H1 (cell line): ENCODE results near the gene KRT80. TPM values are rescaled to one million over a fixed set of nuclear protein-coding genes. Genes with fewer than 3 reads are reported as not detected.

ENCODE experiments used
- CTCF ChIA-PET: fragments of 300-600 bp; sonication (Branson Sonifier 250); formaldehyde crosslinking; loops from one replicate; lab custom pipeline; 2021; ENCODE audit not compliant: partially characterized antibody; lab: Charles Lee
- POLR2A ChIA-PET: fragments of 300-600 bp; sonication (Branson Sonifier 250); formaldehyde crosslinking; loops from one replicate; lab custom pipeline; 2021; ENCODE audit warnings: inconsistent platforms; ENCODE audit not compliant: partially characterized antibody; lab: Charles Lee
- DNase-seq, 2 experiments: peaks; one replicate each; pipeline versions ENCODE4 v3.0.0 to v3.0.0-alpha.2; 2010 to 2022; ENCODE audit warnings: low spot score in 2 of 2, low read depth in 1 of 2, mixed read lengths in 1 of 2
- FAIRE-seq: peaks from 2 replicates; lab custom pipeline; 2011; peaks lifted over from hg19 to GRCh38; lab: Jason Lieb, UNC
- H2AFZ ChIP-seq: 2 replicates; pipeline ENCODE4 v1.8.1; 2012; ENCODE audit warnings: low read length, inconsistent platforms
- H2AK5ac ChIP-seq: 2 replicates; pipeline ENCODE4 v1.6.1; 2013; ENCODE audit warnings: low read depth, low read length
- H2BK120ac ChIP-seq: replicated peaks from 2 replicates; pipeline ENCODE3; 2013; ENCODE audit warnings: low read depth, low read length, inconsistent platforms
- H2BK12ac ChIP-seq: 2 replicates; pipeline ENCODE4 v1.6.1; 2013; ENCODE audit warnings: low read depth, low read length
- H2BK15ac ChIP-seq: 2 replicates; pipeline ENCODE4 v1.6.1; 2013; ENCODE audit warnings: low read length
- H2BK20ac ChIP-seq: 2 replicates; pipeline ENCODE4 v1.6.1; 2013; ENCODE audit warnings: low read length
- H2BK5ac ChIP-seq: 2 replicates; pipeline ENCODE4 v1.6.1; 2013; ENCODE audit warnings: low read depth, low read length
- H3K14ac ChIP-seq: 2 replicates; pipeline ENCODE4 v1.6.1; 2013; ENCODE audit warnings: inconsistent platforms; ENCODE audit not compliant: insufficient read length
- H3K18ac ChIP-seq: 2 replicates; pipeline ENCODE4 v1.6.1; 2013; ENCODE audit warnings: low read length; ENCODE audit errors: extremely low read depth
- H3K23ac ChIP-seq: 2 replicates; pipeline ENCODE4 v1.6.1; 2013; ENCODE audit warnings: inconsistent platforms; ENCODE audit not compliant: insufficient read length
- H3K23me2 ChIP-seq: 2 replicates; pipeline ENCODE4 v1.6.1; 2013; ENCODE audit warnings: low read depth, low read length
- H3K27ac ChIP-seq: 2 replicates; pipeline ENCODE4 v1.6.1; 2011; ENCODE audit warnings: low read depth, low read length, inconsistent platforms
- H3K27me3 ChIP-seq, 4 experiments: replicated peaks in 1 of 4; 1 replicate in 1 of 4; 2 replicates in 3 of 4; pipeline versions ENCODE4 v1.6.1 to v1.8.1; 2011 to 2013; ENCODE audit warnings: low read length in 3 of 4, mild to moderate bottlenecking in 3 of 4, inconsistent platforms in 2 of 4, mixed read lengths in 2 of 4, moderate library complexity in 1 of 4; ENCODE audit not compliant: control insufficient read depth in 3 of 4, insufficient read depth in 3 of 4; ENCODE audit errors: extremely low read depth in 1 of 4
- H3K36me3 ChIP-seq, 4 experiments: 2 replicates each; pipeline versions ENCODE4 v1.6.1 to v1.8.1; 2011 to 2013; ENCODE audit warnings: mild to moderate bottlenecking in 4 of 4, low read length in 3 of 4, moderate library complexity in 2 of 4, control low read depth in 1 of 4, inconsistent platforms in 1 of 4; ENCODE audit not compliant: insufficient read depth in 4 of 4, control insufficient read depth in 2 of 4
- H3K4ac ChIP-seq: replicated peaks from 2 replicates; pipeline ENCODE3; 2013; ENCODE audit warnings: low read length, low read depth, mixed read lengths, inconsistent platforms; ENCODE audit not compliant: insufficient read length
- H3K4me1 ChIP-seq, 4 experiments: replicated peaks in 1 of 4; 1 replicate in 1 of 4; 2 replicates in 3 of 4; pipeline versions ENCODE4 v1.6.1 to v1.8.1; 2011 to 2013; ENCODE audit warnings: low read length in 3 of 4, inconsistent platforms in 2 of 4, mixed read lengths in 1 of 4; ENCODE audit not compliant: insufficient read depth in 4 of 4, control insufficient read depth in 3 of 4
- H3K4me2 ChIP-seq, 2 experiments: 2 replicates each; pipeline versions ENCODE4 v1.6.1 to v1.8.1; 2011 to 2013; ENCODE audit warnings: low read depth in 2 of 2, low read length in 2 of 2, control low read depth in 1 of 2, inconsistent platforms in 1 of 2, mild to moderate bottlenecking in 1 of 2; ENCODE audit not compliant: insufficient read depth in 1 of 2
- H3K4me3 ChIP-seq, 4 experiments: fragments of 200-600, 300-600 bp in 1 of 4; sonication (generic), shearing (Covaris generic), sonication (Bioruptor Twin) in 1 of 4; 2 replicates each; pipeline versions ENCODE4 v1.5.1 to v1.8.1; 2011 to 2016; ENCODE audit warnings: low read length in 4 of 4, low read depth in 3 of 4, control low read depth in 2 of 4, inconsistent platforms in 2 of 4, mild to moderate bottlenecking in 2 of 4, mixed read lengths in 1 of 4, moderate library complexity in 1 of 4; ENCODE audit not compliant: insufficient read depth in 2 of 4; ENCODE audit errors: extremely low read depth in 1 of 4
- H3K56ac ChIP-seq: replicated peaks from 2 replicates; pipeline ENCODE3; 2013; ENCODE audit warnings: low read depth, mild to moderate bottlenecking, mixed read lengths, low read length, inconsistent platforms; ENCODE audit not compliant: insufficient read length
- H3K79me1 ChIP-seq: 2 replicates; pipeline ENCODE4 v1.6.1; 2013; ENCODE audit warnings: low read depth, low read length, control low read depth
- H3K79me2 ChIP-seq, 2 experiments: 2 replicates each; pipeline versions ENCODE4 v1.6.1 to v1.8.1; 2012 to 2013; ENCODE audit warnings: low read length in 2 of 2, mild to moderate bottlenecking in 2 of 2, inconsistent platforms in 1 of 2; ENCODE audit not compliant: insufficient read depth in 2 of 2, control insufficient read depth in 1 of 2
- H3K9ac ChIP-seq, 4 experiments: replicated peaks in 1 of 4; 1 replicate in 1 of 4; 2 replicates in 3 of 4; pipeline versions ENCODE4 v1.6.1 to v1.8.1; 2011 to 2013; ENCODE audit warnings: low read depth in 3 of 4, low read length in 3 of 4, control low read depth in 2 of 4, mild to moderate bottlenecking in 2 of 4, moderate library complexity in 2 of 4, inconsistent platforms in 1 of 4; ENCODE audit errors: extremely low read depth in 1 of 4
- H3K9me3 ChIP-seq, 2 experiments: 2 replicates each; pipeline versions ENCODE4 v1.6.1 to v1.8.1; 2012 to 2013; ENCODE audit warnings: mild to moderate bottlenecking in 2 of 2, moderate library complexity in 2 of 2, control low read depth in 1 of 2, inconsistent platforms in 1 of 2, low read depth in 1 of 2, low read length in 1 of 2, mixed read lengths in 1 of 2; ENCODE audit not compliant: insufficient read depth in 2 of 2
- H4K20me1 ChIP-seq, 2 experiments: replicated peaks in 1 of 2; 2 replicates each; pipeline versions ENCODE3 to v1.8.1; 2011 to 2013; ENCODE audit warnings: inconsistent platforms in 2 of 2, low read length in 2 of 2, mild to moderate bottlenecking in 1 of 2; ENCODE audit not compliant: insufficient read depth in 2 of 2, control insufficient read depth in 1 of 2
- H4K5ac ChIP-seq: 2 replicates; pipeline ENCODE4 v1.6.1; 2013; ENCODE audit warnings: low read length, low read depth, mixed read lengths, inconsistent platforms; ENCODE audit not compliant: insufficient read length
- H4K8ac ChIP-seq: 2 replicates; pipeline ENCODE4 v1.8.0; 2013; ENCODE audit warnings: mild to moderate bottlenecking, moderate library complexity, low read length, inconsistent platforms; ENCODE audit not compliant: insufficient read depth; ENCODE audit errors: extremely low read depth
- H4K91ac ChIP-seq: replicated peaks from 2 replicates; pipeline ENCODE3; 2013; ENCODE audit warnings: low read length, mixed read lengths, inconsistent platforms; ENCODE audit not compliant: insufficient read length
- CBX8 ChIP-seq: fragments of 300-800, 300-1000 bp; sonication (generic); IDR thresholded peaks from 2 replicates; pipeline ENCODE4 v1.7.1; 2016; ENCODE audit warnings: low read depth, low read length, borderline replicate concordance
- E2F6 ChIP-seq: IDR thresholded peaks from 2 replicates; pipeline ENCODE4 v1.6.1; 2012; ENCODE audit warnings: inconsistent platforms
- EZH2 ChIP-seq: fragments of 200-600 bp; sonication (generic); IDR thresholded peaks from 2 replicates; pipeline ENCODE4 v1.7.1; 2012; ENCODE audit warnings: low read depth, mild to moderate bottlenecking, moderate library complexity, low read length, inconsistent platforms; ENCODE audit not compliant: severe bottlenecking
- FOSL1 ChIP-seq: IDR thresholded peaks from 2 replicates; pipeline ENCODE4 v1.6.1; 2011; ENCODE audit warnings: mild to moderate bottlenecking, low read depth, low read length, moderate library complexity; ENCODE audit not compliant: insufficient read depth
- JUND ChIP-seq: IDR thresholded peaks from 2 replicates; pipeline ENCODE4 v1.6.1; 2011; ENCODE audit warnings: mild to moderate bottlenecking, improper control_type of control experiment, low read length
- KDM4A ChIP-seq: IDR thresholded peaks from one replicate; pipeline ENCODE4 v1.7.1; 2012; ENCODE audit warnings: low read depth, mild to moderate bottlenecking, moderate library complexity, low read length, inconsistent platforms; ENCODE audit not compliant: severe bottlenecking
- RNF2 ChIP-seq: fragments of 200-900, 300-1000 bp; sonication (generic); IDR thresholded peaks from 2 replicates; pipeline ENCODE4 v1.7.1; 2016; ENCODE audit warnings: borderline replicate concordance, low read depth, mild to moderate bottlenecking, antibody characterized with exemption, low read length; ENCODE audit not compliant: poor library complexity, severe bottlenecking; ENCODE audit errors: missing control alignments
- SP1 ChIP-seq: IDR thresholded peaks from 2 replicates; pipeline ENCODE4 v1.6.1; 2011; ENCODE audit warnings: low read depth, low read length
- ZNF274 ChIP-seq: IDR thresholded peaks from 2 replicates; pipeline ENCODE4 v1.7.0; 2012; ENCODE audit warnings: low read length, borderline replicate concordance; ENCODE audit errors: extremely low read depth
- WGBS, 2 experiments: shearing (Covaris generic) in 1 of 2; methylation state at CpG; one replicate each; pipeline versions ENCODE4 v1.1.6 to v1.1.7; 2013 to 2015; ENCODE audit warnings: low lambda C conversion rate in 2 of 2, mixed read lengths in 2 of 2, inconsistent platforms in 1 of 2, low coverage in 1 of 2, missing lambda C conversion rate in 1 of 2; ENCODE audit not compliant: insufficient replicate concordance in 2 of 2, insufficient coverage in 1 of 2, insufficient read length in 1 of 2; ENCODE audit errors: extremely low coverage in 1 of 2, missing lambda C conversion rate in 1 of 2; 5-methylcytosine and 5-hydroxymethylcytosine counted together
- polyA plus RNA-seq, 7 experiments: library from polyadenylated mRNA; depleted of rRNA in 3 of 7; stranded (reverse) in 5 of 7; unstranded in 2 of 7; fragments of >200 nt in 5 of 7; fragments of 200-250 nt in 2 of 7; gene quantifications; 1 replicate in 5 of 7; 2 replicates in 1 of 7; 4 replicates in 1 of 7; pipeline versions ENCODE4 v1.2.1 to v1.2.3, GENCODE V29; 2011 to 2013; ENCODE audit warnings: missing spikeins in 2 of 7, mixed read lengths in 2 of 7
- total RNA-seq: library from RNA; stranded (reverse); fragmentation: NEBNext Ultra II Directional; extraction: Animal tissue kit (Norgen Biotek cat#: 25700); gene quantifications from 2 replicates; pipeline ENCODE4 v1.2.1, GENCODE V29; 2021
- TF ChIP-seq, protein P1 (sequence below): IDR thresholded peaks from 2 replicates; pipeline ENCODE4 v1.6.1; 2012; ENCODE audit warnings: inconsistent platforms

The KRT80 gene
- total and polyA plus RNA-seq, 2 of the 8 experiments (the other 6 are each of a cell fraction or from before 2014, with no cell fraction given) = 0.05 TPM; not detected in 1

DNA sequence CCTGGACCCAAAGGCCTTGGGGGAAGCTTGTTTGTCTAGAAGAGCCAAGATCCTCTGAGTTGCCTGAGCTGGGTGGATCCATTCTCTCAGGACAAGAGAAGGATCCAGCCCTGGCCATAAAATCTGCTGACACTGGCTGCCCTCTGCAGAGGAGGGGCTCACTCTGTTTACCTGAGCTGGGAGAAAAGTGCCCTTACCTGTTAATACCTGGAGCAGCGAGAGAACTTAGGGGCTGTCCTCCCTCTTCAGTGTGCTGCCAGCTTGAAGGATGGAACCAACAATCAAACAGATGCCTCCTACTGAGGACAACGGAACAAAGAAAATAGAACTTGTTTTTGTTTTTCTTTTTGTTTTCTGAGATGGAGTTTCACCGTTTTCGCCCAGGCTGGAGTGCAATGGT, 33.9 kb upstream of the KRT80 start:
- Histone ChIP-seq H3K4me2 (no peak overlapping the region), H2BK12ac (no peak overlapping the region), H3K14ac (no peak overlapping the region), H3K56ac (no peak overlapping the region), H2BK5ac (no peak overlapping the region), H3K9me3 (no peaks in the 10 kb centered on the region), H3K36me3 (no peaks in the 10 kb centered on the region; a peak in 1 of 8 replicates), H2AFZ (no peak overlapping the region), H4K5ac (no peak overlapping the region), H3K23ac (no peak overlapping the region), H3K4me1 (peaks cover 0 to 3% (median 2%) of the 10 kb centered on the region in 4 experiments; a peak in 4 of 7 replicates), H3K18ac (no peak overlapping the region), H3K4ac (no peak overlapping the region), H2BK120ac (no peak overlapping the region), H3K27ac (no peak overlapping the region), H4K8ac (no peak overlapping the region), H4K91ac (no peak overlapping the region), H3K23me2 (no peaks in the 10 kb centered on the region), H2BK20ac (no peak overlapping the region), H4K20me1 (no peaks in the 10 kb centered on the region), H3K79me2 (no peaks in the 10 kb centered on the region), H3K27me3 (peaks cover 0 to 4% (median 3%) of the 10 kb centered on the region in 4 experiments; a peak in 4 of 7 replicates), H2BK15ac (no peak overlapping the region), H3K9ac (no peak overlapping the region), H2AK5ac (no peak overlapping the region), H3K79me1 (no peaks in the 10 kb centered on the region), H3K4me3 (no peak overlapping the region)
- no peak for DNase-seq
- CTCF ChIA-PET = interaction anchor here (0.7 to 6.9 kb wide), 21 partner anchors 10 to 189 kb away, joined by 3 to 82 read pairs (median 4); no protein-coding TSS in a partner anchor
- WGBS, 2 experiments = 85% methylated on average over 4 of the region's 4 CpGs; no CpG with 5 or more reads in 1 of the 2 experiments
- POLR2A ChIA-PET = interaction anchor here (1.0 kb wide), 1 partner anchor 8 kb away, joined by 3 read pairs; no protein-coding TSS in a partner anchor
- TF ChIP-seq CBX8 (no peak), FOSL1 (no peak), ZNF274 (no peak), JUND (no peak), KDM4A (no peak), SP1 (no peak), E2F6 (no peak), RNF2 (no peak), EZH2 (no peak)
- TF ChIP-seq, protein P1, sequence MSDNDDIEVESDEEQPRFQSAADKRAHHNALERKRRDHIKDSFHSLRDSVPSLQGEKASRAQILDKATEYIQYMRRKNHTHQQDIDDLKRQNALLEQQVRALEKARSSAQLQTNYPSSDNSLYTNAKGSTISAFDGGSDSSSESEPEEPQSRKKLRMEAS = no peak
- no peak for FAIRE-seq
